CD8-positive, alpha-beta memory T cell (primary cell): ENCODE measurements around the gene CLPTM1L. TPM values are rescaled to one million over a fixed set of nuclear protein-coding genes. Genes with fewer than 3 reads are reported as not detected.
A peak's percentile ranks its signal among the peaks of the same experiment; 100 is the strongest.

Experiments
- CTCF ChIA-PET: fragments of 350-600 bp; sonication (Branson Sonifier 250); formaldehyde crosslinking; loops from one replicate; lab custom pipeline; 2021; ENCODE audit warnings: antibody characterized with exemption; lab: Charles Lee
- POLR2A ChIA-PET: fragments of 350-600 bp; sonication (Branson Sonifier 250); formaldehyde crosslinking; loops from one replicate; lab custom pipeline; 2021; ENCODE audit warnings: antibody characterized with exemption; lab: Charles Lee
- DNase-seq, 5 donors: peaks; one replicate each; pipeline versions ENCODE4 v3.0.0 to v3.0.0-alpha.2; 2020 to 2022; ENCODE audit warnings: mixed read lengths in 1 of 5
- H3K27ac ChIP-seq: one replicate; pipeline ENCODE4 v1.7.0; 2013; ENCODE audit warnings: low read depth, mild to moderate bottlenecking, low read length, moderate library complexity
- H3K27me3 ChIP-seq: 2 replicates; pipeline ENCODE4 v1.7.0; 2013; ENCODE audit warnings: low read length, mild to moderate bottlenecking; ENCODE audit not compliant: insufficient read depth, poor library complexity, severe bottlenecking
- H3K36me3 ChIP-seq: 2 replicates; pipeline ENCODE4 v1.7.0; 2013; ENCODE audit warnings: mild to moderate bottlenecking, low read length, moderate library complexity; ENCODE audit not compliant: insufficient read depth
- H3K4me1 ChIP-seq: 2 replicates; pipeline ENCODE4 v1.7.0; 2013; ENCODE audit warnings: mild to moderate bottlenecking, low read length, moderate library complexity; ENCODE audit not compliant: insufficient read depth
- H3K4me3 ChIP-seq: 2 replicates; pipeline ENCODE4 v1.7.0; 2013; ENCODE audit warnings: mild to moderate bottlenecking, low read length
- H3K9me3 ChIP-seq: 2 replicates; pipeline ENCODE4 v1.7.0; 2013; ENCODE audit warnings: mild to moderate bottlenecking, low read length
- H3K27ac Mint-ChIP-seq, 8 donors: one replicate each; pipeline ENCODE4 v1.8.0; 2020 to 2021; ENCODE audit warnings: mixed read lengths in 8 of 8, mild to moderate bottlenecking in 6 of 8, inconsistent platforms in 3 of 8, moderate library complexity in 3 of 8
- H3K27me3 Mint-ChIP-seq, 2 donors: one replicate each; pipeline ENCODE4 v1.8.0; 2020 to 2021; ENCODE audit warnings: mixed read lengths in 2 of 2, mild to moderate bottlenecking in 1 of 2, moderate library complexity in 1 of 2
- H3K36me3 Mint-ChIP-seq, 3 donors: one replicate each; pipeline ENCODE4 v1.8.0; 2020 to 2021; ENCODE audit warnings: mixed read lengths in 3 of 3, inconsistent platforms in 1 of 3, mild to moderate bottlenecking in 1 of 3
- H3K4me1 Mint-ChIP-seq, 3 donors: one replicate each; pipeline ENCODE4 v1.8.0; 2020 to 2021; ENCODE audit warnings: mixed read lengths in 3 of 3, inconsistent platforms in 1 of 3, mild to moderate bottlenecking in 1 of 3
- H3K4me3 Mint-ChIP-seq, 7 donors: one replicate each; pipeline ENCODE4 v1.8.0; 2020 to 2021; ENCODE audit warnings: mixed read lengths in 7 of 7, mild to moderate bottlenecking in 6 of 7, moderate library complexity in 4 of 7, inconsistent platforms in 2 of 7
- H3K9me3 Mint-ChIP-seq, 5 donors: one replicate each; pipeline ENCODE4 v1.8.0; 2020 to 2022; ENCODE audit warnings: mixed read lengths in 5 of 5, mild to moderate bottlenecking in 3 of 5, moderate library complexity in 2 of 5, inconsistent platforms in 1 of 5
- polyA plus RNA-seq: library from polyadenylated mRNA; unstranded; fragments of 300-500 nt; fragmentation: Illumina TruSeq; gene quantifications from one replicate; pipeline ENCODE4 v1.2.3, GENCODE V29; 2021
- total RNA-seq, 2 experiments: library from RNA; stranded (reverse); gene quantifications; one replicate each; pipeline ENCODE4 v1.2.3, GENCODE V29; 2021

Gene CLPTM1L
- total and polyA plus RNA-seq, 3 experiments from 2014 or later, result 68.1 to 110 (median 109) TPM

DNA sequence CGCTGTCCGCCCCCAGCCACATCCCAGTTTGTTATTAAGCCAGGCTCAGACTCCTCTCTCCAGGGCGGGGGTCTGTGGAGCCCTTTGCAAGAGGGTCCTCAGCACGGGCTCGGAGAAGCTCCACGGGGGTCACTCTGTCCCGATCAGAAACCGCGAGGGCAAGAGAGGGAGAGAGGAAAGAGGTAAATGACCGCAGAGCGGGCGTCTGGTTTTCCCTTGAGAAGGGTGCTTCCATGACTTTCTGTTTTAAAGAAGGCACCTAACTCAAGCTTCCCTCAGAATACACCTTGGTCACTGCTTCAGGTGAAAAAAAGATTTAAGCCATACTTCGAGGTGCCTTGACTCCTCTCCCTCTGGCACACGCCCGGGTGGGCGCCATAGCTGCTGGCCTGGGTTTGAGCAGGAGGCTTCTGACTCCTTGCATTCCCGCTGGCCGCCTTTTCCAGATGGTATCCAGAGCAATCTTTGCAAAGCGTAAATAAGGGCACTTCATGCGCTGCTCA lies 44.3 kb downstream of the CLPTM1L start:
- peaks cover 0 to 4% (median 0%) of the 10 kb centered on the region in 3 donors for H3K4me1 Mint-ChIP-seq
- H3K4me3 Mint-ChIP-seq, result no peak overlapping the region
- H3K9me3 Mint-ChIP-seq, result peaks cover 0 to 9% (median 0%) of the 10 kb centered on the region in 5 donors
- ChIA-PET CTCF (no interaction called here), POLR2A (no interaction called here)
- no peak overlapping the region for H3K27ac ChIP-seq
- no peaks in the 10 kb centered on the region for H3K4me1 ChIP-seq
- DNase-seq, result peak in 1 of 5 donors; percentile 28
- H3K36me3 ChIP-seq, result no peaks in the 10 kb centered on the region
- no peaks in the 10 kb centered on the region for H3K36me3 Mint-ChIP-seq
- no peaks in the 10 kb centered on the region for H3K27me3 Mint-ChIP-seq
- no peaks in the 10 kb centered on the region for H3K27me3 ChIP-seq
- H3K4me3 ChIP-seq, result no peak overlapping the region
- H3K27ac Mint-ChIP-seq, result no peak overlapping the region
- no peaks in the 10 kb centered on the region for H3K9me3 ChIP-seq

DNA sequence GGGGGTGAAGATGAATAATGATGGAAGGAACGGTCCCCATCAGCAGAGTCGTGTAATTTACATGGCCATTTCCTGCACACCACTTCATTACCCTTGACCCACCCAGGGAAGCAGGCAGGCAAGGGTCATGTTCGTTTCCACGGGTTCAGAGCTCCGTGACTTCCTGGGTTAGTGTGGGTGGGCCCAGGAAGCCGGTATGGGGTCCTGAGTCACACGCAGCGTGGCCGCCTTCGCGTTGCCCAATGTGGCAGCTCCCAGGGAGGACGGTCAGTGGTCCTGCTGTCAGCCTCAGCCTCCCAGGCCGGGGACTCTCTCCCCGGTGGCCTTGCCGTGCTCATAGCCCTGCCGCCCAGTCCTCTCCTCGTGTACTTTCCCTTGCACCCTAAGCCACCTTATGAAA lies 44.9 kb downstream of the CLPTM1L start:
- ChIA-PET CTCF (no interaction called here), POLR2A (no interaction called here)
- no peak for DNase-seq
- Histone ChIP-seq H3K4me1 (no peaks in the 10 kb centered on the region), H3K36me3 (no peaks in the 10 kb centered on the region), H3K27ac (no peak overlapping the region), H3K27me3 (no peaks in the 10 kb centered on the region), H3K4me3 (no peak overlapping the region), H3K9me3 (no peaks in the 10 kb centered on the region)
- H3K27ac Mint-ChIP-seq, result no peak overlapping the region
- H3K27me3 Mint-ChIP-seq, result no peaks in the 10 kb centered on the region
- H3K4me3 Mint-ChIP-seq, result no peak overlapping the region
- H3K36me3 Mint-ChIP-seq, result no peaks in the 10 kb centered on the region
- H3K4me1 Mint-ChIP-seq, result peaks cover 0 to 4% (median 0%) of the 10 kb centered on the region in 3 donors
- H3K9me3 Mint-ChIP-seq, result peaks cover 0 to 9% (median 0%) of the 10 kb centered on the region in 5 donors

DNA sequence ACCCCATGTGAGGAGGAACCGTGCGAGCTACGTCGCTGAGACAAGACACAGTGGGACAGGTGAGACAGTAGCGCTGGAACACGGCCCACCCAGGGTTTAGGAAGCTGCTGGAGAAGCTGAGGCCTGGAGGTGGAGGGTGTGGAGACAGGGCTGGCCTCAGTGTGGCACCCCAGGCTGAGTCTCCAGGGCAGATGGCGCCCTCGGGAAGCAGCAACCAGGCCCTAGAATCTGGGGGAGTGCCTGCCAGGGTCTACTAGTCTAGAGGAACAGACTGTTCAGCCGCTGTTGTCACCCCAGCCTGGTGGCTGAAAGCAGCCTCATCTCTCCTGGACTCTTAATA lies 45.4 kb downstream of the CLPTM1L start:
- no peaks in the 10 kb centered on the region for H3K9me3 ChIP-seq
- ChIA-PET CTCF (no interaction called here), POLR2A (no interaction called here)
- no peaks in the 10 kb centered on the region for H3K36me3 ChIP-seq
- H3K4me1 ChIP-seq, result peaks cover under 1% of the 10 kb centered on the region
- Mint-ChIP-seq H3K4me1 (peaks cover 0 to 4% (median 0%) of the 10 kb centered on the region in 3 donors), H3K27ac (peak overlapping the region in 1 of 8 donors; percentile 76), H3K27me3 (no peaks in the 10 kb centered on the region), H3K36me3 (no peaks in the 10 kb centered on the region), H3K9me3 (peaks cover 0 to 9% (median 0%) of the 10 kb centered on the region in 5 donors), H3K4me3 (no peak overlapping the region)
- no peak overlapping the region for H3K27ac ChIP-seq
- no peak overlapping the region for H3K4me3 ChIP-seq
- DNase-seq, result peak in 1 of 5 donors; percentile 39
- H3K27me3 ChIP-seq, result no peaks in the 10 kb centered on the region

DNA sequence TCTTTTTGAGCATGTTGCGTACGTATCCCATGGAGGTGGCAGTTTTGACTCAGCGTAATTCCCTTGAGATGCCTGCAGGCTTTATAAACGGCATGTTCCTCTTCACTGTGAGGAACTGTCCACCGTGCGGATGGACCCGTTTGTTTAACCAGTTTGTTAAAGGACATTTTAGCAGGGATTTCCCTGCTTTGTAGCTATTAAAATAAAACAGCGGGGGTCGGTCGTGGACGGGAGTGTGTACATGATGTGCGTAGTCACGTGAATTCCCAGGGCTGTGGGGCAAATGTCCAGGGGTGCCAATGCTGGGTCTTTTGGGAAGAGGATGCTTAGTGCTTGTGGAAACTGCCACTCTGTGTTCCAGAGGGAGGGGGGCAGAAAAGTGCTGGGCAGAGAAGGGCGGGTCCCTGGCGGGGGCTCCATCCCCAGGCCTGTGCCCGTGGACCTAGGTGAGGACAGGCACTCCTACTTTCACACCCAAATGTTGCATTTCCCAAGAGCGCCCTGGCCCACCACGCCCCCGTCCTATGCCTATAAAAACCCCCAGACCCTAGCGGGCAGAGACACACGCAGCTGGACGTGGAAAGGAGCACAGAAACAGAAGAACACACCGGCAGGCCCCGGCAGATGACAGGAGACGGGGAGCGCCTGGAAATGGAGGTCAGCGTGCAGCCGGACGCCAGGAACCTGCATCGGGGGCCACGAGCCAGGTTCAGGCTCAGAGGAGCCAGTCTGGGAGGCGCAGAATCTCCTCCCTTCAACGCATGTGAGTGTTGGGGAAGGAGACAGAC lies 46.0 kb downstream of the CLPTM1L start:
- peak overlapping the region in 3 of 8 donors; percentile 57 to 76 (median 58) for H3K27ac Mint-ChIP-seq
- POLR2A ChIA-PET, result no interaction called here

DNA sequence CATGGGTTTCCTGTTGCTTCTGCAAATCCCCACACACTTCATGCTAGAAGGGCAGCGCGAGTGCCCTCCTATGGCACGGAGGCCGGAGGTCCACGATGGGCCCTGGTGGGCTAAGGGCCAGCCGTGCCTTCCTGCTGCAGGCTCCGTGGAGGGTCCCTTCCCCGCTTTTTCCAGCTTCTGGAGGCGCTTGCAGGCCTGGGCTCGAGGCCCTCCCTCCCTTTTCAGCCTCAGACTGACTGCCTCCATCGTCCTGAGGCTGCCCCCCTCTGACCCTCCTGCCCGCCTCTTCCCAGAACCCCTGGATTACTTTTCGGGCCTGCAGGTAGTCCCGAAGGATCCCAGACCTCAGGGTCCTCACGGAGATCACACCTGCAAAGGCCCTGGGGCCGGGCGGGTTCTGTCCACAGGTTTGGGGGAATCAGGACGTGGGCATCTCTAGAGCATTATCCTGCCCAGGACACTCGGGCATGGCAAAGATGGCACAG lies 46.8 kb downstream of the CLPTM1L start:
- Mint-ChIP-seq H3K36me3 (no peaks in the 10 kb centered on the region), H3K27ac (no peak overlapping the region), H3K27me3 (no peaks in the 10 kb centered on the region), H3K9me3 (peaks cover 0 to 9% (median 0%) of the 10 kb centered on the region in 5 donors), H3K4me1 (peaks cover 2 to 4% (median 4%) of the 10 kb centered on the region in 3 donors), H3K4me3 (no peak overlapping the region)
- CTCF ChIA-PET, result no interaction called here
- Histone ChIP-seq H3K9me3 (no peaks in the 10 kb centered on the region), H3K27me3 (no peaks in the 10 kb centered on the region), H3K36me3 (no peaks in the 10 kb centered on the region), H3K27ac (no peak overlapping the region), H3K4me1 (peaks cover 9% of the 10 kb centered on the region), H3K4me3 (no peak overlapping the region)
- POLR2A ChIA-PET, result interaction anchor here (0.7 kb wide), 1 partner anchor 1021 kb away, joined by 4 read pairs; no protein-coding TSS in a partner anchor
- DNase-seq, result peak in 1 of 5 donors; percentile 31

More for the DNA sequence above, 46.0 kb downstream of the CLPTM1L start:
- CTCF ChIA-PET, result no interaction called here
- H3K27me3 ChIP-seq, result no peaks in the 10 kb centered on the region
- H3K27ac ChIP-seq, result no peak overlapping the region
- no peaks in the 10 kb centered on the region for H3K36me3 ChIP-seq
- peak overlapping the region in 1 of 7 donors; percentile 54 for H3K4me3 Mint-ChIP-seq
- H3K36me3 Mint-ChIP-seq, result no peaks in the 10 kb centered on the region
- no peak overlapping the region for H3K4me3 ChIP-seq
- H3K4me1 ChIP-seq, result peaks cover 6% of the 10 kb centered on the region
- DNase-seq, result peak in 1 of 5 donors; percentile 29
- H3K27me3 Mint-ChIP-seq, result no peaks in the 10 kb centered on the region
- peaks cover 0 to 9% (median 0%) of the 10 kb centered on the region in 5 donors for H3K9me3 Mint-ChIP-seq
- H3K9me3 ChIP-seq, result no peaks in the 10 kb centered on the region
- H3K4me1 Mint-ChIP-seq, result peaks cover 0 to 4% (median 0%) of the 10 kb centered on the region in 3 donors

DNA sequence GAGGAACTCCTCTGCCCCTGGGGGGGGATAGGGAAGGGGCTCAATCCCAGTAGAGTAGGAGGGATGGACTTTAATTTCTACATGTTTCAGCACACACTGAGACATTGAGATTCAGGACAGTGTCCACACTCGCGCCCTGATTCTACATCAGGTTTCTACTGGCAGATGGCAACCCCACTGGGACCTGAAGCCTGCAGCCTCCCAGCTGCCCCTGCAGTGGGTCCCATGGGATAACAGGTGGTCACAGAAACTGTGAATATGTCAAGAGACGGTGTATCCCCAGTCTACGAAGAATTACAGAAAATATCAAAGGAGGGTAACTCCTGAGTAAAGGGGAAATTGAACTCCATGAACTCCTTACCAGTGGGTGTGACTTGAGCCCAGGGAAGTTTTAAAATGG lies 47.7 kb downstream of the CLPTM1L start:
- no peak overlapping the region for H3K27ac ChIP-seq
- Mint-ChIP-seq H3K9me3 (peaks cover 0 to under 1% (median 0%) of the 10 kb centered on the region in 5 donors), H3K27me3 (peaks cover 1 to 5% of the 10 kb centered on the region in 2 donors), H3K27ac (no peak overlapping the region), H3K4me1 (peaks cover 4% of the 10 kb centered on the region in 3 donors), H3K36me3 (no peaks in the 10 kb centered on the region), H3K4me3 (no peak overlapping the region)
- DNase-seq, result no peak
- H3K4me1 ChIP-seq, result peaks cover 9% of the 10 kb centered on the region
- H3K4me3 ChIP-seq, result no peak overlapping the region
- CTCF ChIA-PET, result no interaction called here
- H3K36me3 ChIP-seq, result no peaks in the 10 kb centered on the region
- POLR2A ChIA-PET, result interaction anchor here (0.7 kb wide), 1 partner anchor 1020 kb away, joined by 4 read pairs; no protein-coding TSS in a partner anchor
- no peaks in the 10 kb centered on the region for H3K9me3 ChIP-seq
- no peaks in the 10 kb centered on the region for H3K27me3 ChIP-seq

DNA sequence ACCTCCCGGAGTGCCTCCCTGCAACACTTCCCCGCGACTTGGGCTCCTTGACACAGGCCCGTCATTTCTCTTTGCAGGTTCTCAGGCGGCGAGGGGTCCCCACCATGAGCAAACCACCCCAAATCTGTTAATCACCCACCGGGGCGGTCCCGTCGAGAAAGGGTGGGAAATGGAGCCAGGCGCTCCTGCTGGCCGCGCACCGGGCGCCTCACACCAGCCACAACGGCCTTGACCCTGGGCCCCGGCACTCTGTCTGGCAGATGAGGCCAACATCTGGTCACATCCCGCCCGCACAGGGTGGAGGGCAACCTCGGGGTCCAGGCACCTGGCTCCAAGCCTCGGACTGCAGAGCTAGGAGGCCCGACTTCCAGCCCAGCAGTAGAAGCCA lies 49.3 kb downstream of the CLPTM1L start:
- H3K27me3 Mint-ChIP-seq, result peaks cover 5 to 7% of the 10 kb centered on the region in 2 donors
- peaks cover 4% of the 10 kb centered on the region in 3 donors for H3K4me1 Mint-ChIP-seq
- POLR2A ChIA-PET, result no interaction called here
- no peak overlapping the region for H3K4me3 ChIP-seq
- H3K4me3 Mint-ChIP-seq, result peak overlapping the region in 2 of 7 donors; percentile 29 to 34
- no peaks in the 10 kb centered on the region for H3K9me3 Mint-ChIP-seq
- H3K36me3 ChIP-seq, result no peaks in the 10 kb centered on the region
- peaks cover 9% of the 10 kb centered on the region for H3K4me1 ChIP-seq
- no peak overlapping the region for H3K27ac ChIP-seq
- H3K9me3 ChIP-seq, result no peaks in the 10 kb centered on the region
- no peaks in the 10 kb centered on the region for H3K27me3 ChIP-seq
- CTCF ChIA-PET, result no interaction called here
- DNase-seq, result peak in 1 of 5 donors; percentile 29
- no peaks in the 10 kb centered on the region for H3K36me3 Mint-ChIP-seq
- no peak overlapping the region for H3K27ac Mint-ChIP-seq
